Panc1 (cell line): ENCODE measurements around the gene TPRN. TPM values are rescaled to one million over a fixed set of nuclear protein-coding genes. Genes with fewer than 3 reads are reported as not detected.

Experiments
- ATAC-seq: fragments of 200-7000 bp; cut with Tn5 transposase; 2 replicates; pipeline ENCODE4 v1.9.1; 2020; ENCODE audit warnings: mild to moderate bottlenecking, moderate library complexity
- BruUV-seq: library from RNA; stranded (reverse); fragments of 400-500 nt; replicated peaks from 2 replicates; lab custom pipeline; 2021; lab: Mats Ljungman, UMichigan
- CTCF ChIA-PET: fragments of 300-600 bp; sonication (Branson Sonifier 250); formaldehyde crosslinking; loops from one replicate; lab custom pipeline; 2022; ENCODE audit warnings: antibody characterized with exemption; lab: Charles Lee
- POLR2A ChIA-PET: fragments of 300-600 bp; sonication (Branson Sonifier 250); formaldehyde crosslinking; loops from one replicate; lab custom pipeline; 2022; ENCODE audit warnings: antibody characterized with exemption; lab: Charles Lee
- DNase-seq: peaks from one replicate; pipeline ENCODE4 v3.0.0-alpha.2; 2010; ENCODE audit warnings: low read depth, low spot score
- H3K27ac ChIP-seq: 2 replicates; pipeline ENCODE4 v1.5.1; 2011; ENCODE audit warnings: mild to moderate bottlenecking, low read length, inconsistent platforms
- H3K27me3 ChIP-seq: fragments of 200-500 bp; sonication (Bioruptor generic); 2 replicates; pipeline ENCODE4 v1.6.0; 2014; ENCODE audit warnings: low read length, inconsistent platforms; ENCODE audit not compliant: control insufficient read depth, insufficient read depth
- H3K36me3 ChIP-seq: fragments of 200-500 bp; sonication (Bioruptor generic); 2 replicates; pipeline ENCODE4 v1.5.1; 2014; ENCODE audit warnings: inconsistent platforms, mild to moderate bottlenecking, low read length, moderate library complexity; ENCODE audit not compliant: control insufficient read depth, insufficient read depth
- H3K4me1 ChIP-seq: 2 replicates; pipeline ENCODE4 v1.5.1; 2011; ENCODE audit warnings: inconsistent platforms, mild to moderate bottlenecking, low read length, moderate library complexity; ENCODE audit not compliant: control insufficient read depth, insufficient read depth
- H3K4me3 ChIP-seq, 2 experiments: 2 replicates each; pipeline ENCODE4 v1.5.1; 2011 to 2012; ENCODE audit warnings: low read depth in 2 of 2, low read length in 2 of 2, mild to moderate bottlenecking in 2 of 2, inconsistent platforms in 1 of 2, moderate library complexity in 1 of 2
- H3K9me3 ChIP-seq: fragments of 200-500 bp; sonication (Bioruptor generic); 2 replicates; pipeline ENCODE4 v1.5.1; 2014; ENCODE audit warnings: low read depth, mild to moderate bottlenecking, inconsistent platforms, low read length, moderate library complexity; ENCODE audit not compliant: control insufficient read depth, insufficient read depth
- CTCF ChIP-seq: fragments of 450-650 bp; IDR thresholded peaks from 2 replicates; pipeline ENCODE4 v1.5.1; 2017; ENCODE audit warnings: mild to moderate bottlenecking
- POLR2AphosphoS5 ChIP-seq: IDR thresholded peaks from 2 replicates; pipeline ENCODE4 v1.6.1; 2012; ENCODE audit warnings: mild to moderate bottlenecking, low read depth, low read length, moderate library complexity
- REST ChIP-seq, 2 experiments: IDR thresholded peaks; 2 replicates each; pipeline ENCODE4 v1.6.1; 2011 to 2012; ENCODE audit warnings: low read depth in 2 of 2, control low read depth in 1 of 2, low read length in 1 of 2, mild to moderate bottlenecking in 1 of 2, moderate library complexity in 1 of 2; ENCODE audit not compliant: insufficient read depth in 1 of 2
- SIN3A ChIP-seq: IDR thresholded peaks from 2 replicates; pipeline ENCODE4 v1.6.1; 2012; ENCODE audit warnings: low read depth, mild to moderate bottlenecking, low read length, moderate library complexity, borderline replicate concordance; ENCODE audit not compliant: insufficient read depth
- TCF7L2 ChIP-seq: IDR thresholded peaks from 2 replicates; pipeline ENCODE4 v1.6.1; 2011; ENCODE audit warnings: mild to moderate bottlenecking, low read depth, low read length, inconsistent platforms
- in situ Hi-C: cut with HindIII; loops from 2 replicates; pipeline ENCODE4 v1.10.0; 2016; ENCODE audit warnings: low sequenced_read_pairs, low pct_unique_long_range_greater_than_20kb
- intact Hi-C: fragments of 100-400 bp; cut with micrococcal nuclease; formaldehyde crosslinking; loops from one replicate; pipeline ENCODE4 v1.10.0; 2022; ENCODE audit not compliant: unreplicated experiment
- total RNA-seq: library from RNA; stranded (reverse); gene quantifications from one replicate; pipeline ENCODE4 v1.2.1, GENCODE V29; 2021; ENCODE audit not compliant: unreplicated experiment

Gene TPRN
- total RNA-seq, 1 experiment from 2014 or later: 21.7 TPM

- Histone ChIP-seq H3K27me3 (no peaks in the 10 kb centered on the region), H3K4me1 (peaks cover 6% of the 10 kb centered on the region)
These were observed 33.9 kb downstream of the TPRN start for GRCh38 chr9:137166380-137167229.

More at GRCh38 chr9:137166380-137167229, 33.9 kb downstream of the TPRN start:
- no TSS peak for BruUV-seq
- intact Hi-C loops: no loop called here
- CTCF ChIA-PET: interaction anchor here (0.6 to 1.3 kb wide), 3 partner anchors 14 to 24 kb away, joined by 4 to 7 read pairs (median 5); no protein-coding TSS in a partner anchor
- ATAC-seq (no peak), DNase-seq (no peak)
- POLR2A ChIA-PET: no interaction called here
- no peak overlapping the region for H3K27ac ChIP-seq
- TF ChIP-seq REST (IDR thresholded peaks at IDR 0.05; ENCODE audit: insufficient read depth in 1 of 2, low read depth in 2 of 2, low read length in 1 of 2) (no peak), POLR2AphosphoS5 (no peak), SIN3A (no peak), CTCF (no peak), TCF7L2 (no peak)
- no peaks in the 10 kb centered on the region for H3K36me3 ChIP-seq
- no peaks in the 10 kb centered on the region for H3K9me3 ChIP-seq
- no peak overlapping the region for H3K4me3 ChIP-seq
- in situ Hi-C loops: no loop called here
